ENCODE results near the gene ITFG1. TPM values are rescaled to one million over a fixed set of nuclear protein-coding genes. Genes with fewer than 3 reads are reported as not detected.

Gene ITFG1
- polyA plus RNA-seq, 2 donors, result 9.0 to 16.8 TPM

DNA sequence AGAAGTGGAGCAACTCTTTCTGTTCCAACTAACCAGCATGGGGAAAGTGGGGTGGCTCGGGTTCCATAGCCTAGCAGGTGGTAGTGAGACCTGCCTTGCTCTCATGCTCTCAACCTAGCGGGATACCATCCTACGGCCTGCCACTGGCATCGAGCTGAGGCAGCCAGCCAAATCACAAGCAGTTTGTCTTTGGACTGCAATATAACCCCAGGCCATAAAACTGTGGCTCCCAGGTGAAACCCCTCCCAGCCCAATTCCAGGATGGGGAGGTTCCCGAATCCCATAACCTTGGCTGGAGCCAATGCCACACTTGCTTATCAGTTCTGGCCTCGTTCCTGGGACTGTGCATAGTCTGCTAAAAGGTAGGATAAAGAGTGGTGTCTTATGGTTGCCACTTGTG, 161.3 kb downstream of the ITFG1 start:
- H3K36me3 ChIP-seq (ENCODE audit: control insufficient read depth in 2 of 2, insufficient read depth in 2 of 2, low read length in 1 of 2), result peaks cover 11 to 13% of the 10 kb centered on the region in 2 donors
- no peak overlapping the region for H3K27ac ChIP-seq (ENCODE audit: low read depth in 2 of 2, low read length in 1 of 2)
- H3K27me3 ChIP-seq (ENCODE audit: control insufficient read depth in 1 of 2, insufficient read depth in 2 of 2, low read length in 2 of 2), result no peaks in the 10 kb centered on the region
- H3K4me1 ChIP-seq (ENCODE audit: control insufficient read depth in 2 of 2, insufficient read depth in 2 of 2, low read length in 1 of 2), result no peaks in the 10 kb centered on the region
- H3K4me3 ChIP-seq (ENCODE audit: low read depth in 1 of 2, low read length in 2 of 2), result no peak overlapping the region
- H3K9me3 ChIP-seq (ENCODE audit: control insufficient read depth in 2 of 2, insufficient read depth in 1 of 2, low read depth in 1 of 2, low read length in 1 of 2), result peaks cover 0 to 3% of the 10 kb centered on the region in 2 donors
- 87 to 94% methylated on average over 6 of the region's 6 CpGs for WGBS, 2 donors

DNA sequence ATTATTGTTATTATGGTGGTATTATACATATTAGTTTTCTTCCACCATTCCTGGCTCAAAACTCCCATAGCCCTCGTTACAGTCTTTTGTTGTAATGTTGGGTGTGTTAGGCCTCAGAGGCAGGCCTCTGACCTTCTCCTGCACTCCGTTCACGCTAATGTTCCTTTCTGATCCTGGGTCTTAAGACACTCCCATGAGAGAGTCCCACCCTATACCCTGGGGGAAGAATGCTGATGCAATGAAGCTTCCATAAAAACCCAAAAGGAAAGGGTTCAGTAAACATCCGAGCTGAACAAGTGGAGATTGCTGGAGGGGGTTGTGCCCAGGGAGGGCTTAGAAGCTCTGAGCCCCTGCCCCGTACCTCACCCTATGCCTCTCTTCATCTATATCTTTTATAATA, 175.9 kb downstream of the ITFG1 start:
- Histone ChIP-seq H3K27me3 (ENCODE audit: control insufficient read depth in 1 of 2, insufficient read depth in 2 of 2, low read length in 2 of 2) (no peaks in the 10 kb centered on the region), H3K4me1 (ENCODE audit: control insufficient read depth in 2 of 2, insufficient read depth in 2 of 2, low read length in 1 of 2) (no peaks in the 10 kb centered on the region), H3K9me3 (ENCODE audit: control insufficient read depth in 2 of 2, insufficient read depth in 1 of 2, low read depth in 1 of 2, low read length in 1 of 2) (no peaks in the 10 kb centered on the region), H3K36me3 (ENCODE audit: control insufficient read depth in 2 of 2, insufficient read depth in 2 of 2, low read length in 1 of 2) (no peaks in the 10 kb centered on the region), H3K27ac (ENCODE audit: low read depth in 2 of 2, low read length in 1 of 2) (peak overlapping the region in 1 of 2 donors; percentile 54), H3K4me3 (ENCODE audit: low read depth in 1 of 2, low read length in 2 of 2) (no peak overlapping the region)
- 62 to 72% methylated on average over 5 of the region's 5 CpGs for WGBS, 2 donors

DNA sequence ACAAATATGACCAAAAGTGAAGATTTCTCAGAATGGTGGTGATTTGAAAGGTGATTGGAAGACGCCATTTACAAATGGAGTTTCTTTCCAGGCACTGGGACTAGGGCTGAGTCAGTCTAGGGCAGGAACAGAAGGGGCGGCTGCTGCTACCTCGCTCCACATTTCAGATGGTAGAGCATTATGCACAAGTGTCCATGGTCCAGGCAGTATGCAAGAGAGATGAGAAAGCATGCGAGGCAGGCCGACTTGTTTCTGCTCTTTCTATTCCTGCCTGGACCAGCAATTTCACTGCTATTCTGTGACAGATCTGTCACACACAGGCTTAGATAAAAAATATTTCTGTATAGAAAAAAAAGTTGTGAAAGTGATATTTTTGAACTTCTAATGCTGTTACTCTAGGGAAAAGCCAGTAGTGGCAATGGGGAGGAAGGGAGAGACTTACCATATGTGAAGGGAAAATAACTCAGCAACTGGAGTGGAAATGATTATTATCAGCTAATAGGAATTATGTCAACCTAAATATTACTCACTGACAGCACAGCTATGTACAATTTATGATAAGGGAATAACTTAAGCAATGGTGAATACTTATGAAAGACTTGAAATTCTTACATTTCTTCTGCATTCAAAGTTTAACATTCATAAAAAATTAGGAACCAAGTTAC, 182.4 kb downstream of the ITFG1 start:
- Histone ChIP-seq H3K27me3 (ENCODE audit: control insufficient read depth in 1 of 2, insufficient read depth in 2 of 2, low read length in 2 of 2) (no peaks in the 10 kb centered on the region), H3K27ac (ENCODE audit: low read depth in 2 of 2, low read length in 1 of 2) (no peak overlapping the region), H3K4me3 (ENCODE audit: low read depth in 1 of 2, low read length in 2 of 2) (no peak overlapping the region), H3K36me3 (ENCODE audit: control insufficient read depth in 2 of 2, insufficient read depth in 2 of 2, low read length in 1 of 2) (no peaks in the 10 kb centered on the region), H3K4me1 (ENCODE audit: control insufficient read depth in 2 of 2, insufficient read depth in 2 of 2, low read length in 1 of 2) (no peaks in the 10 kb centered on the region), H3K9me3 (ENCODE audit: control insufficient read depth in 2 of 2, insufficient read depth in 1 of 2, low read depth in 1 of 2, low read length in 1 of 2) (no peaks in the 10 kb centered on the region)
- 96 to 98% methylated on average over 5 of the region's 5 CpGs for WGBS, 2 donors

DNA sequence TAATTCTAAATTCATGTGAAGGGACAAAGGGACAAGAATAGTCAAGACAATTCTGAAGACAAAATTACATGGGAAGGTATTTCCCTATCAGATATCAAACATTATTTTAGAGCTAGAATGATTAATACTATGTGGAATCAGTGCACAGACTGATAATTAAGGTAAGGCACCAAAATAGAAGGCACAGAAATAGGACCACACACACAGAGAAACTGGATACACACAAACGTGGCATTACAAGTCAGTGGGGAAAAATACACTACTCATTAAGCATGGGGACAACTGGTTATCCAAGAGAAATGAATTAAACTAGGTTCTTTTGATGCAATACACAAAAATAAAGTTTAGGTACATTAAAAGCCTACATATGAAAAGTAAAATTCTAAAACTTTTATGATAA, 184.3 kb downstream of the ITFG1 start:
- Histone ChIP-seq H3K27ac (ENCODE audit: low read depth in 2 of 2, low read length in 1 of 2) (no peak overlapping the region), H3K9me3 (ENCODE audit: control insufficient read depth in 2 of 2, insufficient read depth in 1 of 2, low read depth in 1 of 2, low read length in 1 of 2) (no peaks in the 10 kb centered on the region), H3K4me1 (ENCODE audit: control insufficient read depth in 2 of 2, insufficient read depth in 2 of 2, low read length in 1 of 2) (no peaks in the 10 kb centered on the region), H3K4me3 (ENCODE audit: low read depth in 1 of 2, low read length in 2 of 2) (no peak overlapping the region), H3K36me3 (ENCODE audit: control insufficient read depth in 2 of 2, insufficient read depth in 2 of 2, low read length in 1 of 2) (no peaks in the 10 kb centered on the region), H3K27me3 (ENCODE audit: control insufficient read depth in 1 of 2, insufficient read depth in 2 of 2, low read length in 2 of 2) (no peaks in the 10 kb centered on the region)
- WGBS, 2 donors, result 44 to 74% methylated on average over 1 of the region's 1 CpG

DNA sequence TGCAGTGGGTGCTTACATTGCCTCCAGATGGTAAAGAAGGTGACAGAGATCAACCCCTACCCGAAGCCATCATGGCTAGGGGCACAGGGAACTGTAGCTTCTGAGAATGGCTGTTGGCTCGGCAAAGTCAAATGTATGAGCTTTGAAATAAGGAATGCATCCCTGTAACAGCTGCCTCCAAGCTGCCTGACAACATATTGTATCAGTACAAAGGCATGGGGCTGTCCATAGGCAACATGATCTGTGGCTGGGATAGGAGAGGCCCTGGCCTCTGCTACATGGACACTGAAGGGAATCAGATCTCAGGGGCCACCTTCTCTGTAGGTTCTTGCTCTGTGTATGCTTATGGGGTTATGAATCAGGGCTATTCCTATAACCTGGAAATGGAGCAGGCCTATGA, 197.9 kb downstream of the ITFG1 start:
- no peaks in the 10 kb centered on the region for H3K4me1 ChIP-seq (ENCODE audit: control insufficient read depth in 2 of 2, insufficient read depth in 2 of 2, low read length in 1 of 2)
- H3K27ac ChIP-seq (ENCODE audit: low read depth in 2 of 2, low read length in 1 of 2), result no peak overlapping the region
- 89 to 94% methylated on average over 2 of the region's 2 CpGs for WGBS, 2 donors
- H3K4me3 ChIP-seq (ENCODE audit: low read depth in 1 of 2, low read length in 2 of 2), result no peak overlapping the region
- peaks cover 0 to 6% of the 10 kb centered on the region in 2 donors for H3K36me3 ChIP-seq (ENCODE audit: control insufficient read depth in 2 of 2, insufficient read depth in 2 of 2, low read length in 1 of 2)
- no peaks in the 10 kb centered on the region for H3K27me3 ChIP-seq (ENCODE audit: control insufficient read depth in 1 of 2, insufficient read depth in 2 of 2, low read length in 2 of 2)
- no peaks in the 10 kb centered on the region for H3K9me3 ChIP-seq (ENCODE audit: control insufficient read depth in 2 of 2, insufficient read depth in 1 of 2, low read depth in 1 of 2, low read length in 1 of 2)

DNA sequence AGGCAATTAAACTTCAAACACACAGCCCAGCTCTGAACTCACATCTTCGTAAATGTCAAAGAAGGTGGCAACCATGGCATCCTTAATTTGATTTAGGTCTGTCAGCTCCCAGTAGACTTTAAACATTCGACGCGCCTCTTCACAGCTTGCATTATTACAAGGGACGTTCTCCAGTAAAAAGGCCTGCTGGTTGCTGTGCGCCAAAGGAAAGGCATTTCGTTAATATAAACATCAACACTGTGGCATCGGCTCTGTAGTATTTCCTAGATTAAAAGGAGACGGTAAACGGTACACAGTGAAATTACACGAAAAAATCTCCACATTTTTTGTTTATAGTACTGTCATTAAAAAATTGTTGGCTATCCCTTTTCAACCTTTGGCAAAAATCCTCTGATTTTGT, 200.4 kb downstream of the ITFG1 start:
- H3K4me3 ChIP-seq (ENCODE audit: low read depth in 1 of 2, low read length in 2 of 2), result no peak overlapping the region
- no peaks in the 10 kb centered on the region for H3K27me3 ChIP-seq (ENCODE audit: control insufficient read depth in 1 of 2, insufficient read depth in 2 of 2, low read length in 2 of 2)
- WGBS, 2 donors, result 90 to 93% methylated on average over 11 of the region's 11 CpGs
- no peaks in the 10 kb centered on the region for H3K4me1 ChIP-seq (ENCODE audit: control insufficient read depth in 2 of 2, insufficient read depth in 2 of 2, low read length in 1 of 2)
- no peaks in the 10 kb centered on the region for H3K9me3 ChIP-seq (ENCODE audit: control insufficient read depth in 2 of 2, insufficient read depth in 1 of 2, low read depth in 1 of 2, low read length in 1 of 2)
- peaks cover 0 to 7% of the 10 kb centered on the region in 2 donors for H3K36me3 ChIP-seq (ENCODE audit: control insufficient read depth in 2 of 2, insufficient read depth in 2 of 2, low read length in 1 of 2)
- no peak overlapping the region for H3K27ac ChIP-seq (ENCODE audit: low read depth in 2 of 2, low read length in 1 of 2)

DNA sequence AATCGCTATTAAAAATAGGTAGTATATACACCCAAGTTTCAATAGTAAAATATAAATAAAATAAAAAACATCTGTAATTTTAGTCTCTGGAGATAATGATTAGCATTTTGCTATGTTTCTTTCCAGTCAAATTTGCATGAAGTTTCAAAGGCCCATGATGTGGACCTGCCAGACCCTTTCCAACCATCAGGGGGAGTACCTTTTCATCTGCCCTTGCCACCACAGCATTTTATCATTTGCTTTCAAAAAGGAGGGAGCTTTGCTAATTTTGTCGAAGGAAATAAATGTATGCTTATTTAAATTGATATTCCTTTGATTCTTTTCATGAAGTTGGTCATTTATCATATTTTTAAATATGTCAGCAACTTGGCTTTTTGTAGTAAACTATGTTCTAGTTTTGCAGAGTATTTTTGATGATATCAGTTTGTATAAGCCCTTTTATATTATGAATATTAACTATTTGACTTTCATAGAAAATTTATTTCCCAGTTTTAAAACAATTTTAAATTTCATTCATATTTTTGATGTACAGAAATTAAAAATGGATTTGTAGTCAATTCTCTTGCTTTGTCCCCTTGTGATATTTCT, 201.9 kb downstream of the ITFG1 start:
- no peaks in the 10 kb centered on the region for H3K27me3 ChIP-seq (ENCODE audit: control insufficient read depth in 1 of 2, insufficient read depth in 2 of 2, low read length in 2 of 2)
- no peaks in the 10 kb centered on the region for H3K4me1 ChIP-seq (ENCODE audit: control insufficient read depth in 2 of 2, insufficient read depth in 2 of 2, low read length in 1 of 2)
- H3K36me3 ChIP-seq (ENCODE audit: control insufficient read depth in 2 of 2, insufficient read depth in 2 of 2, low read length in 1 of 2), result peaks cover 0 to 7% of the 10 kb centered on the region in 2 donors
- H3K9me3 ChIP-seq (ENCODE audit: control insufficient read depth in 2 of 2, insufficient read depth in 1 of 2, low read depth in 1 of 2, low read length in 1 of 2), result no peaks in the 10 kb centered on the region
- no peak overlapping the region for H3K27ac ChIP-seq (ENCODE audit: low read depth in 2 of 2, low read length in 1 of 2)
- 73 to 77% methylated on average over 2 of the region's 2 CpGs for WGBS, 2 donors
- no peak overlapping the region for H3K4me3 ChIP-seq (ENCODE audit: low read depth in 1 of 2, low read length in 2 of 2)

DNA sequence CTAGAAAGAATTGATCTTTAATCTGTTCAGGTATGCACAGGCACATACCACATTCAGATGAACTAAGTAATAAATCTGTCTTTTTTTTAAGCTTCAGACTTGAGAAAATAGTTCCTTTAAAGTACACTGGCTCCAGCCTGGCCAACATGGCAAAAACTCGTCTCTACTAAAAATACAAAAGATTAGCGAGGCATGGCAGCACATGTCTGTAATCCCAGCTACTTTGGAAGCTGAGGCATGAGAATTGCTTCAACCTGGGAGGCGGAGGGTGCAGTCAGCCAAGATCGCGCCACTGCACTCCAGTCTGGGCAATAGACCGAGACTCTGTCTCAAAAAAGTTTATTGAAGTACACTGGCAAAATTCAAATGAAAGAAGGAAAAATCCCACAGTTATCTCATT, 206.1 kb downstream of the ITFG1 start:
- Histone ChIP-seq H3K4me1 (ENCODE audit: control insufficient read depth in 2 of 2, insufficient read depth in 2 of 2, low read length in 1 of 2) (no peaks in the 10 kb centered on the region), H3K27ac (ENCODE audit: low read depth in 2 of 2, low read length in 1 of 2) (no peak overlapping the region), H3K27me3 (ENCODE audit: control insufficient read depth in 1 of 2, insufficient read depth in 2 of 2, low read length in 2 of 2) (no peaks in the 10 kb centered on the region), H3K9me3 (ENCODE audit: control insufficient read depth in 2 of 2, insufficient read depth in 1 of 2, low read depth in 1 of 2, low read length in 1 of 2) (no peaks in the 10 kb centered on the region), H3K36me3 (ENCODE audit: control insufficient read depth in 2 of 2, insufficient read depth in 2 of 2, low read length in 1 of 2) (peaks cover 0 to 2% of the 10 kb centered on the region in 2 donors), H3K4me3 (ENCODE audit: low read depth in 1 of 2, low read length in 2 of 2) (no peak overlapping the region)
- WGBS, 2 donors, result 64 to 80% methylated on average over 6 of the region's 6 CpGs

DNA sequence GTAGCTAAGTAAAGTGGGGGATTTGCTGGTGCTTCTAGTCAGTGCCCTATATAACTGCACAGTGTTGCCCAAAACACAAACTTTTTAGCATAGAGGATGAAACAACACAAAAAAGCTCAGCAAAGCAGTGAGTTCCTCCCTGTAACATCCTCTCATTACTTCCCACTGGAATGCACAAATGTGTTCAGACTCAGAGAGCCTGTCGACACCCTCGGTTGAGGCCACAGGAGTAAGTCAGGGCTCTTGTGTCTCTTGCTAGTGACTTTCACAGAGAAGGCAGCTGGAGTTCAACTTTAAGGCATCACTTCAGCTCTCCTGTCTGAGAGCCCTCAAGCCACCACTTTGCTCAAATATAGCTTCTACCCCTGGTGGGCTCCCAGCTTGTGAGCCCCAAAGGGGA, 209.9 kb downstream of the ITFG1 start:
- Histone ChIP-seq H3K9me3 (ENCODE audit: control insufficient read depth in 2 of 2, insufficient read depth in 1 of 2, low read depth in 1 of 2, low read length in 1 of 2) (no peaks in the 10 kb centered on the region), H3K36me3 (ENCODE audit: control insufficient read depth in 2 of 2, insufficient read depth in 2 of 2, low read length in 1 of 2) (no peaks in the 10 kb centered on the region), H3K27ac (ENCODE audit: low read depth in 2 of 2, low read length in 1 of 2) (no peak overlapping the region), H3K4me1 (ENCODE audit: control insufficient read depth in 2 of 2, insufficient read depth in 2 of 2, low read length in 1 of 2) (no peaks in the 10 kb centered on the region), H3K4me3 (ENCODE audit: low read depth in 1 of 2, low read length in 2 of 2) (no peak overlapping the region), H3K27me3 (ENCODE audit: control insufficient read depth in 1 of 2, insufficient read depth in 2 of 2, low read length in 2 of 2) (no peaks in the 10 kb centered on the region)
- WGBS, 2 donors, result 87 to 94% methylated on average over 2 of the region's 2 CpGs

DNA sequence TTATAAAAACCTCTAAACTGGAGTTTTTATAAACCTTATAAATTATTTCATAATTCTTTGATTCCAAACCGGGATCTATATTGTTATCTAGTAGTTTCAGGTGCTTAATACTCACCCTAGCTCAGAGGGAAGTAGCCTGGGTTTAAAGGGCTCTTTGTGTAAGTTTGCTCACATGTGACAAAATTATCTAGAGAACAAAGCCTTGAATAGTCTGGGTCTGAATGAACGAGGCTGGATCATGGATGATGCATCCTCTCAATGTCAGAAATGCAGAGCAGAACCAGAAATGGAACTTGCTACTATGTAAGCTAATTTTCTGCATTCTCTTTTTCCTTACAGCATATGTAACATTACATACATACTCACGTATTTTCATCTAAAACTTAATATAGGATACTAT, 213.2 kb downstream of the ITFG1 start:
- H3K27me3 ChIP-seq (ENCODE audit: control insufficient read depth in 1 of 2, insufficient read depth in 2 of 2, low read length in 2 of 2), result no peaks in the 10 kb centered on the region
- H3K4me3 ChIP-seq (ENCODE audit: low read depth in 1 of 2, low read length in 2 of 2), result no peak overlapping the region
- no peaks in the 10 kb centered on the region for H3K36me3 ChIP-seq (ENCODE audit: control insufficient read depth in 2 of 2, insufficient read depth in 2 of 2, low read length in 1 of 2)
- H3K27ac ChIP-seq (ENCODE audit: low read depth in 2 of 2, low read length in 1 of 2), result no peak overlapping the region
- WGBS, 2 donors, result 73 to 75% methylated on average over 3 of the region's 3 CpGs
- H3K4me1 ChIP-seq (ENCODE audit: control insufficient read depth in 2 of 2, insufficient read depth in 2 of 2, low read length in 1 of 2), result no peaks in the 10 kb centered on the region
- no peaks in the 10 kb centered on the region for H3K9me3 ChIP-seq (ENCODE audit: control insufficient read depth in 2 of 2, insufficient read depth in 1 of 2, low read depth in 1 of 2, low read length in 1 of 2)

Measured in esophagus (tissue), 2 donors.